Upper lobe of left lung (tissue), 4 donors: ENCODE results near the gene MYO5B.

Experiments
- POLR2AphosphoS5 ChIP-seq, 2 donors: sonication (generic); formaldehyde crosslinking; IDR thresholded peaks; one replicate each; pipeline ENCODE4 v1.5.1; 2017; ENCODE audit warnings: antibody characterized with exemption in 2 of 2
- TF ChIP-seq, protein P1 (sequence below), 6 experiments: fragments of 450-650 bp in 4 of 6; fragments of 200-600 bp in 2 of 6; sonication (generic) in 2 of 6; IDR thresholded peaks; one replicate each; pipeline ENCODE4 v1.5.1; 2016 to 2019; ENCODE audit warnings: antibody characterized with exemption in 6 of 6

DNA sequence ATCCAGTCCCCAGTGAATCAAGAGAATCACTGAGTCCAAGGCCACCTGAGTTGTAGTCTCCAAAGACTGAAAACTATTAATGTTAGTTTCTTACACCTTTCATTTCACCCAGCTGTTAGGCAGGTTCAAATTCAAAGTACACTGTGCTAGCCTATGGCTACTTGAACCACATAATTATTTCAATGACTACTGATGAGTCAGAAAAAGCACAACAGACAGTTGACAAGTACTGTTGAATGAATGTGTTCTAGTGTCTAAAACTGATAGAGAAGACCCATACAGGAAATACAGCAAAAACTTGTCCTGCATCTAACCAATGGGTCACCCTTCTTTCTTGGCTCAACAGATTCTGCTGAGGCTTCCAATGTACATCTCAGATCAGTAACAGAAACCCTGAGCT is 160.9 kb downstream of the MYO5B start:
- no peak for TF ChIP-seq POLR2AphosphoS5 (IDR thresholded peaks at IDR 0.05)
- TF ChIP-seq, protein P1, sequence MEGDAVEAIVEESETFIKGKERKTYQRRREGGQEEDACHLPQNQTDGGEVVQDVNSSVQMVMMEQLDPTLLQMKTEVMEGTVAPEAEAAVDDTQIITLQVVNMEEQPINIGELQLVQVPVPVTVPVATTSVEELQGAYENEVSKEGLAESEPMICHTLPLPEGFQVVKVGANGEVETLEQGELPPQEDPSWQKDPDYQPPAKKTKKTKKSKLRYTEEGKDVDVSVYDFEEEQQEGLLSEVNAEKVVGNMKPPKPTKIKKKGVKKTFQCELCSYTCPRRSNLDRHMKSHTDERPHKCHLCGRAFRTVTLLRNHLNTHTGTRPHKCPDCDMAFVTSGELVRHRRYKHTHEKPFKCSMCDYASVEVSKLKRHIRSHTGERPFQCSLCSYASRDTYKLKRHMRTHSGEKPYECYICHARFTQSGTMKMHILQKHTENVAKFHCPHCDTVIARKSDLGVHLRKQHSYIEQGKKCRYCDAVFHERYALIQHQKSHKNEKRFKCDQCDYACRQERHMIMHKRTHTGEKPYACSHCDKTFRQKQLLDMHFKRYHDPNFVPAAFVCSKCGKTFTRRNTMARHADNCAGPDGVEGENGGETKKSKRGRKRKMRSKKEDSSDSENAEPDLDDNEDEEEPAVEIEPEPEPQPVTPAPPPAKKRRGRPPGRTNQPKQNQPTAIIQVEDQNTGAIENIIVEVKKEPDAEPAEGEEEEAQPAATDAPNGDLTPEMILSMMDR (IDR thresholded peaks at IDR 0.05): no peak
